Right cardiac atrium (tissue), 5 donors: ENCODE measurements around the gene TTLL11. TPM values are rescaled to one million over a fixed set of nuclear protein-coding genes. Genes with fewer than 3 reads are reported as not detected.

Experiments
- ATAC-seq, 2 donors: fragments of 200-7000 bp; cut with Tn5 transposase; one replicate each; pipeline versions ENCODE4 v1.8.0 to v1.9.1; 2020; ENCODE audit warnings: moderate library complexity in 2 of 2, mild to moderate bottlenecking in 1 of 2
- DNase-seq, 3 donors: peaks; one replicate each; pipeline ENCODE4 v3.0.0-alpha.2; 2020
- H3K27ac ChIP-seq: one replicate; pipeline ENCODE4 v1.5.1; 2013; ENCODE audit warnings: mild to moderate bottlenecking, low read length, control low read depth, moderate library complexity
- H3K27me3 ChIP-seq: one replicate; pipeline ENCODE4 v1.6.1; 2013; ENCODE audit not compliant: control insufficient read depth, insufficient read depth
- H3K4me1 ChIP-seq: one replicate; pipeline ENCODE4 v1.6.1; 2013; ENCODE audit warnings: low read length; ENCODE audit not compliant: control insufficient read depth, insufficient read depth
- H3K4me3 ChIP-seq: one replicate; pipeline ENCODE4 v1.5.1; 2013; ENCODE audit warnings: low read length, control low read depth
- H3K9me3 ChIP-seq: one replicate; pipeline ENCODE4 v1.6.1; 2013; ENCODE audit warnings: low read length; ENCODE audit not compliant: control insufficient read depth
- WGBS: extraction: QIAGEN DNeasy Blood & Tissue Kit; methylation state at CpG from one replicate; pipeline ENCODE4 v1.1.7; 2013; 5-methylcytosine and 5-hydroxymethylcytosine counted together
- intact Hi-C, 4 donors: fragments of 100-400 bp; cut with DNase I; formaldehyde crosslinking; loops; one replicate each; pipeline versions ENCODE4 v1.11.0 to v1.14.0; 2022 to 2023
- polyA plus RNA-seq: library from polyadenylated mRNA; stranded (reverse); fragments of 200-250 nt; gene quantifications from one replicate; pipeline ENCODE4 v1.2.3, GENCODE V29; 2013
- total RNA-seq, 4 donors: library from RNA; stranded (reverse); fragmentation: NEBNext Ultra II Directional; extraction: Animal tissue kit (Norgen Biotek cat#: 25700); gene quantifications; one replicate each; pipeline ENCODE4 v1.2.1, GENCODE V29; 2021
- donor health status: healthy with polysubstance abuse.
- donor health status: DM: no; HTN: yes; CAD: no.
- donor health status: DM: no; HTN: no; CAD: no.
- donor health status: DM: no; HTN: yes; CAD: no; lungs with severe emphysema.
- donor health status: DM: yes; HTN: yes; CAD: no.

The TTLL11 gene
- total and polyA plus RNA-seq, 5 donors, result 3.4 to 8.6 (median 5.7) TPM

DNA sequence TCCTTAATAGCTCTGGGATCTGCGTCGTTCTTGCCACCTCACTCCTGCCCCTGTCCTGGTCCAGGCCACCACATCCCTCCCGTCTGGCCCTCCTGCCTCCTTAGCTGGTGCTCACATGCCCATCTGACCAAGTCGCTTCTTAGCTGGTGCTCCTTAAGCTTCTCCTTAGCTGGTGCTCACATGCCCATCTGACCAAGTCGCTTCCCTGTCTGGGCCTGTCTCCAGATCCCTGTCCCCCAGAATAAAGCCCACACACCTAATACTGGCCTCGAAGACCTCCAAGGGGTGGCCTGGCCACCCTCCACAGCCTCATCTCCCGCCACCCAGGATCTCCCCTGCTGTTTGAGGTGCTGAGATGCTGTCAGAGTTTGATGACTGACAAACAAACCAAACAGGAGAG lies 31.4 kb upstream of the TTLL11 start:
- H3K27me3 ChIP-seq, result no peaks in the 10 kb centered on the region
- no peak overlapping the region for H3K4me3 ChIP-seq
- intact Hi-C loops, result loop anchor here (1.0 to 10.0 kb wide), 6 partner anchors 26 to 680 kb away; partner anchors contain the start of gene OR1K1 (in 1 of the 4)
- 76% methylated on average over 7 of the region's 7 CpGs for WGBS
- H3K9me3 ChIP-seq, result no peaks in the 10 kb centered on the region
- ATAC-seq (no peak), DNase-seq (no peak)
- H3K27ac ChIP-seq, result no peak overlapping the region
- H3K4me1 ChIP-seq, result no peaks in the 10 kb centered on the region

DNA sequence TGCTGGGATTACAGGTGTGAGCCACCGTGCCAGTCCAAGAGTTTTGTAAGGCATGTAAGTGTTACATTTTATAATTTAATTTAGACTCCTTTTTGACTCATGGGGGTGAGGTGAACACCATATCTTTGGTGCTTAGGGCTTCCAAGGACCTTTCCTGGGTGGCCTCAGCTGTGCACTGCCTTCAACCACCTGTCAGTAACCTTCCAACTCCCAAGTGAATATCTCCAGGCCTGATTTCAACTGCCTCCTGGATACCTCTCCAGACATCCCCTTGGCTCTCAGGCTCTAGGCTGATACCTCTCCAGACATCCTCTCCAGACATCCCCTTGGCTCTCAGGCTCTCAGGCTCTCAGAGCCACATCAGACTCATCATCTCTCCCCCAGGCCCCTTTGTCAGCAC lies 30.9 kb upstream of the TTLL11 start:
- DNase-seq, result no peak
- Histone ChIP-seq H3K4me3 (no peak overlapping the region), H3K27me3 (no peaks in the 10 kb centered on the region), H3K9me3 (no peaks in the 10 kb centered on the region), H3K4me1 (no peaks in the 10 kb centered on the region), H3K27ac (no peak overlapping the region)
- WGBS, result 93% methylated on average over 1 of the region's 1 CpG
- intact Hi-C loops, result loop anchor here (1.0 to 10.0 kb wide), 6 partner anchors 25 to 681 kb away; partner anchors contain the start of gene OR1K1 (in 1 of the 4)
- no peak for ATAC-seq

DNA sequence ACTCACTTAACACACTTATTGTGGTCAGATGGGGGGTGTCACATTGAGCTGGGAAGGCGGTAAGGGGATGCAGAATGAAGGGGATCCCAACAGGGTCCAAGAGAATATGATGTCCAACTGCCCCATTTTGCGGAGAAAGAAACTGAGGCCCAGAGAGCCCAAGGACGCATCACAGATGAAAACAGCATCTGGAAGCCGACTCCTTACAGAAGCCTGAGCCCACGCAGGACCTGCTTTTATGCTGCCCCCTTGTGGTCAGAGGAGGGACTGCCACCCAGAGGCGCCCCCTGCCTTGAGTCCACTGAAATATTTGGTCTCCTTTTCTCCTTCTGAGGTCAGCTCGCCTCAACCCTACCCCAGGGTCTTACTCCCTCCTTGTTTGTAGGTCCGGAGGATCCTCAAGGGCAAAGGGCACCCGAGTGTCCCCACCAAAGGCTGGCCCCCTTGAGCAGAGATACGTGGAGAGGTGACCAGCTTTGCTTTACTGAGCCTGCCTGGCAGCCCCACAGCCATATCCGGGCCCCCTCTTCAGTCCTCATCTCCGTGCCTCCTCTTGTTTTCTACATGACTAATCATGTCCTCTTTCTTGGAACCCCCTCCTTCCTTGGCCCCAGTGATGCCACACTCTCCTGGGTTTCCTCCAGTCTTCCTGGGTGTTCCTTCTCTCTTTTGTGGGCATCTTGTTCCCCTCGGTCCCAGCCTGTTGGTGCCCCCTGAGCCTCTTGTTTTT lies 30.0 kb upstream of the TTLL11 start:
- 27% methylated on average over 13 of the region's 13 CpGs for WGBS
- peak; percentile 22 to 23 for ATAC-seq
- DNase-seq, result peak; percentile 73 to 86 (median 86)
- H3K27ac ChIP-seq, result no peak overlapping the region
- no peaks in the 10 kb centered on the region for H3K4me1 ChIP-seq
- intact Hi-C loops, result loop anchor here (2.0 to 10.0 kb wide), 4 partner anchors 24 to 682 kb away; partner anchors contain the start of gene OR1K1 (in 1 of the 4)
- H3K4me3 ChIP-seq, result no peak overlapping the region
- H3K9me3 ChIP-seq, result no peaks in the 10 kb centered on the region
- no peaks in the 10 kb centered on the region for H3K27me3 ChIP-seq

DNA sequence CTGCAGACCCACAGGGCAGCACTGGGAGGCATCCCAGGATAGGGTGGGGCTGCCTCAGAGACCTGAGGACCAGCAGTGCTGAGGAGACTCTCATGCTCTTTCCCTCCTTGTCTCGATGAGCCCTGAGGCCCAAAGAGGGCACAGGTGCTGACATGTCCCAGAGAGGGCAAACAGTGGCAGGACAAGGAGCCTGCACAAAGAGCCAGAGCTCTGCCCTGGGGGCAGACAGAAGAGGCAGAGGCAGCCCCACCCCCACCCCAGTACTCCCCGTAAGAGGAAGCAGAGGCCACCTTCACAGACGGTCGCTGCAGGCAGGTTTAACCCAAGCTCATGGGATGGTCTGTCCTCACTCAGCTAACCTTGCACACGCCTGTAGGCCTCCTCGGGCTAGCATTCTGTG lies 29.4 kb upstream of the TTLL11 start:
- Histone ChIP-seq H3K9me3 (no peaks in the 10 kb centered on the region), H3K4me1 (no peaks in the 10 kb centered on the region), H3K27ac (no peak overlapping the region), H3K27me3 (no peaks in the 10 kb centered on the region), H3K4me3 (no peak overlapping the region)
- ATAC-seq (no peak), DNase-seq (no peak)
- intact Hi-C loops, result loop anchor here (2.0 to 10.0 kb wide), 4 partner anchors 24 to 682 kb away; partner anchors contain the start of gene OR1K1 (in 1 of the 4)
- 56% methylated on average over 6 of the region's 6 CpGs for WGBS

DNA sequence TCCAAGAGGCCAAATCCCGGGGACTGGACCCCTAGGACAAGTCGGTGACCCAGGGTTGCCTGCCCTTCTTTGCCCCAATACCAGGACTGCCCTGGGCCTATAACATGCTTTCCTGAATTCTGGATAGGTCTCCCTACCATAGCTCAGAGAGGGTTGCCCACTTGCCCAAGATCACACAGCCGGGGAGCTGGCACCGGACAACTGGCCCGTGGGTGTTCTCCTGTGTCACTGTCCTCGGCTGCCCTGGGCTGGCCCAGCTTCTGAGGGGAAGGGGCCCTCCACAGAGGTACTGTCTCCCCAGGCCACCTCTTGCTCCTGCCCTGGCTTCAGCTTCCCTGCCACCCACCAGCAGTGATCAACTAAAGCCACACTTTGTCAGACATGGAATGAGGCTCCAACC lies 28.8 kb upstream of the TTLL11 start:
- Histone ChIP-seq H3K4me3 (no peak overlapping the region), H3K27me3 (no peaks in the 10 kb centered on the region), H3K4me1 (no peaks in the 10 kb centered on the region), H3K27ac (no peak overlapping the region), H3K9me3 (no peaks in the 10 kb centered on the region)
- ATAC-seq (no peak), DNase-seq (no peak)
- intact Hi-C loops, result loop anchor here (2.0 to 10.0 kb wide), 4 partner anchors 23 to 683 kb away; partner anchors contain the start of gene OR1K1 (in 1 of the 4)
- WGBS, result 91% methylated on average over 6 of the region's 6 CpGs

DNA sequence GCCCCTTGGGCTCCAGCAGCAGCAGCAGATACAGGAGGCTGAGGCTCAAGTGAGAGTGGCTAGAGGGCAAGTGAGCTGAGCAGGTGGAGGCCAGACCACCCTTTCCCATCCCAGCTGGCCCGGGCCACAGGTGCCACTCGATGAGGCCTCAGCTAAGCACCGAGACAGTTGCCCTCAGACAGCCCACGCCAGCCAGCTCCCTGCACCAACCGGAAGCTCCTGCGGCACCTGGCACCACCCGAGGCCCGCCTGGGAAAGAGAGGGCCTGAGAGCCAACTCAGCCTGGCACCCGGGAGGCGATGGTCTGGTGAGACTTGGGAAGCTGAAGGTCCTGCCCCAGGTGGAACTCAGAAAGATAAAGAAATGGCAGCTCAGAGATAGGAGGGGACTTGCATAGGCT lies 28.3 kb upstream of the TTLL11 start:
- Histone ChIP-seq H3K9me3 (no peaks in the 10 kb centered on the region), H3K4me1 (no peaks in the 10 kb centered on the region), H3K27me3 (no peaks in the 10 kb centered on the region), H3K4me3 (no peak overlapping the region), H3K27ac (no peak overlapping the region)
- DNase-seq, result no peak
- intact Hi-C loops, result loop anchor here in 3 of 4 donors (5.0 to 10.0 kb wide), 3 partner anchors 331 to 683 kb away; partner anchors contain the start of gene OR1K1 (in 1 of the 3)
- ATAC-seq, result no peak
- WGBS, result 87% methylated on average over 10 of the region's 10 CpGs

DNA sequence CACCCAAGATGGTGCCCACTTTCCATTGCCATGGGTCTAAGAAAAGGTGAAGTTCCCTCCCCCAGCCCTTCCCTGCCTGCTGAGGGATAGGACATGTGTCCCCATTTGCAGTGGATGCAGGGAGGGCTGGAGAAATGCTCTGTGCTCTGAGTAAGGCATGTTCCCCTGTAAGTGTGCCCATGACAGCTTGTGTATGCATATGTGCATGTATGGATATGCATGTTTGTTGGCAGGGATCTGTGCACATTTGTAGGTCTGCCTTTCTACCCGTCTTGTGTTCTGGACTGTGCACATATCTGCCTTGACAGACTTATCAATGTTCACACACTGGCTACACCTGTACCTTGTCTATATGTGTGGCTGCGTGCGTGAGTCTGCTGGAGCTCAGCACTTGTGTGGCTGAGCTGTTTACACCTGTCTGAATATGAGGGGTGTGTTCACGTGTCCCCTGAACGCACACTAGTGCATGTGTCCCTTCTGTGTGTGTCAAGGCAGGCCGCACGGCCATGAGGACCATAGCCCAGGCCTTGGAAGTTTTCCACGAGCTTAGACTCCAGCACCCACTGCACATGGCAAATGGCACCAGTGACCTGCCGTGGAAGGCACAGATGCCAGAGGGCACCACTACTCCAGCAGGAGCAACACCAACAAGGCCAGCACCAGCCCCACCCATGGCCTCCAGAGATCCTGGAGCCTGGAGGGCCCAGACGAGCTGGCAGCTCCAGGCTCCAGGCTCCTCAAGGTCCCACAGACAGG lies 27.4 kb upstream of the TTLL11 start:
- Histone ChIP-seq H3K27me3 (no peaks in the 10 kb centered on the region), H3K4me1 (no peaks in the 10 kb centered on the region), H3K9me3 (no peaks in the 10 kb centered on the region), H3K4me3 (no peak overlapping the region), H3K27ac (no peak overlapping the region)
- no peak for ATAC-seq
- WGBS, result 82% methylated on average over 10 of the region's 10 CpGs
- DNase-seq, result no peak
- intact Hi-C loops, result loop anchor here in 3 of 4 donors (5.0 to 10.0 kb wide), 3 partner anchors 332 to 684 kb away; partner anchors contain the start of gene OR1K1 (in 1 of the 3)

DNA sequence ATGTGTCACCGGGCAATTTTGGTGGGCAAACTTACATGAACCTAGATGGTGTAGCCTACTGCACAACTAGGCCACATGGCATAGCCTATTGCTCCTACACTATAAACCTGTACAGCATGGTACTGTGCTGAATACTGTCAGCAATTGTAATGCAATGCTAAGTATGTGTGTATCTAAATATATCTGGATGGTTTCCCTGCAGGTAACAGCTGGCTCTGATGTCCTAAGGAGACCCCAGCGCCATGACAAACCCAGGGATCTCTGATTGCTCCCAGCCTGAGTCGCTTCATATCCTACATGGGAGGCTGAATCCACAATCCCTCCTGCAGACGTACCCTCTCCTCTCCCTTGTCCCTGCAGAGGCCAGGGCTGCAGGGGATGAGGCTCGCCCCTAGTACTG lies 26.6 kb upstream of the TTLL11 start:
- DNase-seq, result no peak
- Histone ChIP-seq H3K27me3 (no peaks in the 10 kb centered on the region), H3K27ac (no peak overlapping the region), H3K4me1 (no peaks in the 10 kb centered on the region), H3K4me3 (no peak overlapping the region), H3K9me3 (no peaks in the 10 kb centered on the region)
- 91% methylated on average over 5 of the region's 5 CpGs for WGBS
- no peak for ATAC-seq
- intact Hi-C loops, result loop anchor here in 3 of 4 donors (5.0 to 10.0 kb wide), 3 partner anchors 333 to 685 kb away; partner anchors contain the start of gene OR1K1 (in 1 of the 3)

DNA sequence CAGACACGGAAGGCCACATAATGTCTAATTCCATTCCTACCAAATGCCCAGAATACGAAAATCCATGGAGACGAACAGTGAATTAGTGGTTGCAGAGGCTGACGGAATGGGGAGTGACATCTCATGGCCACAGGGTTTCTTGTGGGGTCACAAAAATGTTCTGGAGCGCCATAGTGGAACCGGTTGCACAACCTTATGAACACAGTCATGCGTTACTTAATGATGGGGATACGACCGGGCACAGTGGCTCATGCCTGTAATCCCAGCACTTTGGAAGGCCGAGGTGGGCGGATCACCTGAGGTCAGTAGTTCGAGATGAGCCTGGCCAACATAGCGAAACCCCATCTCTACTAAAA lies 26.0 kb upstream of the TTLL11 start:
- Histone ChIP-seq H3K27me3 (no peaks in the 10 kb centered on the region), H3K9me3 (no peaks in the 10 kb centered on the region), H3K27ac (no peak overlapping the region), H3K4me3 (no peak overlapping the region), H3K4me1 (no peaks in the 10 kb centered on the region)
- ATAC-seq (no peak), DNase-seq (no peak)
- intact Hi-C loops, result no loop called here
- 91% methylated on average over 13 of the region's 13 CpGs for WGBS

DNA sequence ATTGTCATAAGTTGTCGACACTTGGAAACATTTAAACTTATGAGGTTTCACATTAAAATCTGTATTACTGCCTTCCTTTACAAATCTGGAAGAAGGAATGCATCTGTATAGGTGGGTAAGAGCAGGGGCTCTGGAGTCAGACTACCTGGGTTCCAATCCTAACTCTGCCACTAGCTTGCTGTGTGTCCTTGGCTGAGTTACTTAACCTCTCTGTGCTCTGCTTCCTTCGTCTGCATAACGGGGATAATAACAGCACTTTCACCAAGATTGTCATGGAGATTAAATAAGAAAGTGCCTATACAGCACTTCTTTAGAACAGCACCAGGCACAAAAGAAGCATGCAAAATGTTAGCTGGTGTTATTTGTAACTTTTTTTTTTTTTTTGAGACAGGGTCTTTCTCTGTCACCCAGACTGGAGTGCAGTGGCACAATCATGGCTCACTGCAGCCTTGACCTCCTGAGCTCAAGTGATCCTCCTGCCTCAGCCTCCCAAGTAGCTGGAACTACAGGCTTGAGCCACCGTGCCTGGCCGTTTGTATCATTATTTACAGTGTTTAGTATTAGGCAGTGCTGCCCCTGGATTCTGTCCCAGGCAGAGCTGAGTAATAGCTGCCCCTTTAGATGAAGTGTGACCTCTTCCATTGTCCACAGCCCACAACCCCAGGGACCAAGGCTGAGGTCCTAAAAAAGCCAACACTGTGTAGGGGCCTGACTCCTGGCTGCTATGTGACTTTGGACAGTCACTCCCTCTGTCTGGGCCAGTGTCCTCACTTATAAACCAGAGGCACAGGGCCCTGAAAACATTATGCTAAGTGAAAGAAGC lies 25.4 kb upstream of the TTLL11 start:
- WGBS, result 75% methylated on average over 5 of the region's 5 CpGs
- no peaks in the 10 kb centered on the region for H3K9me3 ChIP-seq
- ATAC-seq (no peak), DNase-seq (no peak)
- no peaks in the 10 kb centered on the region for H3K4me1 ChIP-seq
- no peak overlapping the region for H3K27ac ChIP-seq
- no peak overlapping the region for H3K4me3 ChIP-seq
- H3K27me3 ChIP-seq, result no peaks in the 10 kb centered on the region
- intact Hi-C loops, result no loop called here
